Astrocyte of the spinal cord (primary cell): ENCODE data around the gene SELENOV.

Experiments
- DNase-seq: peaks from one replicate; pipeline ENCODE4 v3.0.0; 2011; ENCODE audit warnings: low read depth, low spot score
- H3K4me3 ChIP-seq: 2 replicates; pipeline ENCODE4 v1.5.1; 2011; ENCODE audit warnings: low read depth, mild to moderate bottlenecking, low read length, moderate library complexity
- in situ Hi-C: cut with HindIII; loops from 2 replicates; pipeline ENCODE4 v1.10.0; 2017; ENCODE audit warnings: low sequenced_read_pairs
- TF ChIP-seq, protein P1 (sequence below): IDR thresholded peaks from 2 replicates; pipeline ENCODE4 v1.5.1; 2012; ENCODE audit warnings: low read depth, mild to moderate bottlenecking, low read length, inconsistent platforms

Gene SELENOV

DNA sequence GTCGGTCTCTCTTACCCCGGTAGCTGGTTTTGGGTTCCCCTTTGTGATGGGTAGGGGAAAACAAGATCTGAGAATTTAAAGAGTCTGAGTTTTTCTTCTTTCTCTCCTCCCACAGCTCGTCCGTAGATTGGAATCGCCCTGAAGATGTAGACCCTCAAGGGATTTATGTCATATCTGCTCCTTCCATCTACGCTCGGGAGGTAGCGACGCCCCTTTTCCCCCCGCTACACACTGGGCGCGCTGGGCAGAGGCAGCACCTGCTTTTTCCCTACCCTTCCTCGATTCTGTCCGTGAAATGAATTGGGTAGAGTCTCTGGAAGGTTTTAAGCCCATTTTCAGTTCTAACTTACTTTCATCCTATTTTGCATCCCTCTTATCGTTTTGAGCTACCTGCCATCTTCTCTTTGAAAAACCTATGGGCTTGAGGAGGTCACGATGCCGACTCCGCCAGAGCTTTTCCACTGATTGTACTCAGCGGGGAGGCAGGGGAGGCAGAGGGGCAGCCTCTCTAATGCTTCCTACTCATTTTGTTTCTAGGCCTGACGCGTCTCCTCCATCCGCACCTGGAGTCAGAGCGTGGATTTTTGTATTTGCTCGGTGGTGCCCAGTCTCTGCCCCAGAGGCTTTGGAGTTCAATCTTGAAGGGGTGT, 7.1 kb upstream of the SELENOV start:
- H3K4me3 ChIP-seq: peak overlapping the region; percentile 50
- no peak for DNase-seq
- in situ Hi-C loops: no loop called here
- TF ChIP-seq, protein P1, sequence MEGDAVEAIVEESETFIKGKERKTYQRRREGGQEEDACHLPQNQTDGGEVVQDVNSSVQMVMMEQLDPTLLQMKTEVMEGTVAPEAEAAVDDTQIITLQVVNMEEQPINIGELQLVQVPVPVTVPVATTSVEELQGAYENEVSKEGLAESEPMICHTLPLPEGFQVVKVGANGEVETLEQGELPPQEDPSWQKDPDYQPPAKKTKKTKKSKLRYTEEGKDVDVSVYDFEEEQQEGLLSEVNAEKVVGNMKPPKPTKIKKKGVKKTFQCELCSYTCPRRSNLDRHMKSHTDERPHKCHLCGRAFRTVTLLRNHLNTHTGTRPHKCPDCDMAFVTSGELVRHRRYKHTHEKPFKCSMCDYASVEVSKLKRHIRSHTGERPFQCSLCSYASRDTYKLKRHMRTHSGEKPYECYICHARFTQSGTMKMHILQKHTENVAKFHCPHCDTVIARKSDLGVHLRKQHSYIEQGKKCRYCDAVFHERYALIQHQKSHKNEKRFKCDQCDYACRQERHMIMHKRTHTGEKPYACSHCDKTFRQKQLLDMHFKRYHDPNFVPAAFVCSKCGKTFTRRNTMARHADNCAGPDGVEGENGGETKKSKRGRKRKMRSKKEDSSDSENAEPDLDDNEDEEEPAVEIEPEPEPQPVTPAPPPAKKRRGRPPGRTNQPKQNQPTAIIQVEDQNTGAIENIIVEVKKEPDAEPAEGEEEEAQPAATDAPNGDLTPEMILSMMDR: no peak

DNA sequence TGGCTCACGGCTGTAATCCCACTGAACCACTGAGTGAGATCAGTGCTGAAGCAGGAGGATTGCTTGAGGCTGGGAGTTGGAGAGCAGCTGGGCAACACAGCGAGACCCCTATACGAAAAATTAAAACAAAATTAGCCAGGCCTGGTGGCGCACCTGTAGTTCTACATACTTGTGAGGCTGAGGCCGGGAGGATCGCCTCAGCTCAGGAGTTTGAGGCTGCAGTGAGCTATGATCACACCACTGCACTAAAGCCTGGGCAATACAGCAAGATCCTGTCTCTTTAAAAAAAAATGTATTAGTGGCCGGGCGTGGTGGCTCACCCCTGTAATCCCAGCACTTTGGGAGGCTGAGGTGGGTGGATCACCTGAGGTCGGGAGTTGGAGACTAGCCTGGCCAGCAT, 6.3 kb upstream of the SELENOV start:
- H3K4me3 ChIP-seq: no peak overlapping the region
- TF ChIP-seq, protein P1: no peak
- DNase-seq: no peak
- in situ Hi-C loops: no loop called here

DNA sequence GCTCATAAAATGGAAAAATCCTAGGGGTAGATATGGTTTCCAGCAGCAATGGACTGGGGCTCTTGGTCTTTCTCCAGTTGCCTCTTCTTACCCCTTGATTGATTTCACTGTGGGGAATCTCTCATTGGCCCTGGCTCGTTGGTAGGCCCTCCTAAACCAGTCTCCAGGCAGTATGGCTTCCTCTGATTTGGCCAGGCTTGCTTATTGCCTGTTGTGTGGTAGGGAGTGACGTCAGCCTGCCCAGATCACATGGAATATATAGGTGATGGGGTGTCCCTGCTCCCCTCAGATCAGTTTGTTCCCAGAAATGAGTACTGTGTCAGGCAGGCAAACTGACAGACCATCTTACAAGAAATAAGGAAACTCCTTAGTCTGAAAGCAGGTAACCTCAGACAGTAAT, 5.7 kb upstream of the SELENOV start:
- TF ChIP-seq, protein P1: no peak
- no peak overlapping the region for H3K4me3 ChIP-seq
- in situ Hi-C loops: no loop called here
- DNase-seq: no peak

DNA sequence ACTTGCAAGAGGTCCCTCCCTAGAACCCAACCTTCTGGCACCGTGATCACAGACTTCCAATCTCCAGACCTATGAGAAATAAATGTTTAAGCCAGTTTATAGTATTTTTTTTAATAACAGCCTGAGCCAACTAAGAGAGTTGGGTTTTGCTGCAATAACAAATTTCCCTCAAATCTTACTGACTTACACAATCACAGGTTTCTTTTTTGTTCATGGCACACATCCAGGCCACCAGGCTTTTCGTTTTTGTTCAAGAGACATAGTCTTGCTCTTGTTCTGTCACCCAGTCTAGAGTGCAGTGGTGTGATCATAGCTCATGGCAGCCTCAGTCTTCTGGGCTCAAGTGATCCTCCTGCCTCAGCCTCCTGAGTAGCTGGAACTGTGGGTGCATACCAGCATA, 2.0 kb upstream of the SELENOV start:
- TF ChIP-seq, protein P1: no peak
- H3K4me3 ChIP-seq: no peak overlapping the region
- in situ Hi-C loops: no loop called here
- DNase-seq: no peak

DNA sequence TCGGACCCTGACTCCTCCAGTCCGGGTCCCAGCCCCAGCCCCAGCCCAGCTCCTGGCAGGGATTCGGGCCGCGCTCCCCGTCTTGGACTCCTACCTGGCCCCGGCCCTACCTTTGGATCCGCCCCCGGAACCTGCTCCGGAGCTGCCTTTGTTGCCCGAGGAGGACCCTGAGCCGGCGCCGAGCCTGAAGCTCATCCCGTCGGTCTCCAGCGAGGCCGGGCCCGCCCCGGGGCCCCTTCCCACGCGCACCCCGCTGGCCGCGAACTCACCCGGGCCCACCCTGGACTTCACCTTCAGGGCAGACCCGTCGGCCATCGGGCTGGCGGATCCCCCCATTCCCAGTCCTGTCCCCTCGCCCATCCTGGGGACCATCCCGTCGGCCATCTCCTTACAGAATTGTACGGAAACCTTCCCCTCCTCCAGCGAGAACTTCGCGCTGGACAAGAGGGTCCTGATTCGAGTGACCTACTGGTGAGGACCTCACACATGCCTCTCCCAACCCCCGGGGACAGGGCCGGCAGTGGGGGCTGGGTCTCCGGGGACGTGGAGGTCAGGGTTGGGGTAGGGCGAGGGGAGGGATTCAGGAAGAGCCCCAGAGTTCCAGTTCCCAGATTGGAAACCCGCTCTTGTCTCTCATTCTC, 732 bp downstream of the SELENOV start:
- TF ChIP-seq, protein P1: no peak
- in situ Hi-C loops: no loop called here
- DNase-seq: no peak
- no peak overlapping the region for H3K4me3 ChIP-seq

DNA sequence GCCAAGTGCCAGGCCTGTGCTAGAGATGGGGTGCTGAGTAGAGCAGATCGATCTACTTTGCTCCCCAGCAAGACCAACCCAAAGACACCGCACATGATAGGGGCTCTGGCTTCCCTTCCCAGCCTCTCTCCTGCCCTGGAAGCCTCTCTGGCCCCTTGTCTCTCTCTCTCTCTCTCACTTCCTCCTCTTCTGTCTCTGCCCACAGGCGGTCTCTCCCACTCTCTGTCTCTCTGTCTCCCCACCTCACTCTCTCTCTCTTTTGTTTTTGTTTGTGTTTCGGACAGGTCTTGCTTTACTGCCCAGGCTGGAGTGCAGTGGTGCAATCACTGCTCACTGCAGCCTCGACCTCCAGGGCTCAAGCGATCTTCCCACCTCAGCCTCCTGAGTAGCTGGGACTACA, 1.3 kb downstream of the SELENOV start:
- no peak overlapping the region for H3K4me3 ChIP-seq
- DNase-seq: no peak
- TF ChIP-seq, protein P1: no peak
- in situ Hi-C loops: no loop called here
